ENCODE data around the gene ZNF547.

ZNF547 gene

GRCh38 chr19:57377498-57378146 lies 14.3 kb downstream of the ZNF547 start:
- H3K27me3 ChIP-seq (ENCODE audit: insufficient read depth, low read length, poor library complexity), result no peaks in the 10 kb centered on the region
- no peak for DNase-seq
- no peak overlapping the region for H3K9ac ChIP-seq (ENCODE audit: low read depth, low read length)
- no peak overlapping the region for H3K27ac ChIP-seq (ENCODE audit: low read length)
- no peak overlapping the region for H3K4me2 ChIP-seq (ENCODE audit: insufficient read depth, low read length)
- H3K4me3 ChIP-seq (ENCODE audit: low read depth in 1 of 2, low read length in 2 of 2), result no peak overlapping the region
- H3K79me2 ChIP-seq (ENCODE audit: insufficient read depth, low read length), result no peaks in the 10 kb centered on the region
- peaks cover 40% of the 10 kb centered on the region for H3K36me3 ChIP-seq (ENCODE audit: insufficient read depth, low read length)
- TF ChIP-seq EZH2 (IDR thresholded peaks at IDR 0.05; ENCODE audit: borderline replicate concordance, low read depth, low read length, severe bottlenecking) (no peak), CTCF (IDR thresholded peaks at IDR 0.05; ENCODE audit: borderline replicate concordance, extremely low read depth, low read length, poor library complexity, severe bottlenecking) (no peak)
- peaks cover 4% of the 10 kb centered on the region for H3K9me3 ChIP-seq (ENCODE audit: insufficient read depth, low read length, severe bottlenecking)
- no peak overlapping the region for H2AFZ ChIP-seq (ENCODE audit: low read depth, low read length)
- no peaks in the 10 kb centered on the region for H3K4me1 ChIP-seq (ENCODE audit: insufficient read depth, low read length)
- ATAC-seq (ENCODE audit: insufficient read depth, low read depth), result no peak
- H4K20me1 ChIP-seq (ENCODE audit: insufficient read depth, low read length), result no peaks in the 10 kb centered on the region

- Histone ChIP-seq H3K9ac (ENCODE audit: low read depth, low read length) (no peak overlapping the region), H3K9me3 (ENCODE audit: insufficient read depth, low read length, severe bottlenecking) (no peaks in the 10 kb centered on the region), H3K27me3 (ENCODE audit: insufficient read depth, low read length, poor library complexity) (no peaks in the 10 kb centered on the region), H3K4me1 (ENCODE audit: insufficient read depth, low read length) (no peaks in the 10 kb centered on the region), H4K20me1 (ENCODE audit: insufficient read depth, low read length) (no peaks in the 10 kb centered on the region), H2AFZ (ENCODE audit: low read depth, low read length) (no peak overlapping the region), H3K36me3 (ENCODE audit: insufficient read depth, low read length) (peaks cover 18% of the 10 kb centered on the region), H3K4me3 (ENCODE audit: low read depth in 1 of 2, low read length in 2 of 2) (no peak overlapping the region), H3K27ac (ENCODE audit: low read length) (no peak overlapping the region), H3K79me2 (ENCODE audit: insufficient read depth, low read length) (no peaks in the 10 kb centered on the region), H3K4me2 (ENCODE audit: insufficient read depth, low read length) (no peak overlapping the region)
- TF ChIP-seq CTCF (IDR thresholded peaks at IDR 0.05; ENCODE audit: borderline replicate concordance, extremely low read depth, low read length, poor library complexity, severe bottlenecking) (no peak), EZH2 (IDR thresholded peaks at IDR 0.05; ENCODE audit: borderline replicate concordance, low read depth, low read length, severe bottlenecking) (no peak)
- DNase-seq (no peak), ATAC-seq (ENCODE audit: insufficient read depth, low read depth) (no peak)
Observed at GRCh38 chr19:57380923-57381322, 17.6 kb downstream of the ZNF547 start.

- Histone ChIP-seq H3K9ac (ENCODE audit: low read depth, low read length) (no peak overlapping the region), H3K4me2 (ENCODE audit: insufficient read depth, low read length) (no peak overlapping the region), H3K4me1 (ENCODE audit: insufficient read depth, low read length) (no peaks in the 10 kb centered on the region), H3K36me3 (ENCODE audit: insufficient read depth, low read length) (peaks cover 5% of the 10 kb centered on the region; the same call in 1 of the 2 replicates), H2AFZ (ENCODE audit: low read depth, low read length) (no peak overlapping the region), H3K27ac (ENCODE audit: low read length) (no peak overlapping the region), H4K20me1 (ENCODE audit: insufficient read depth, low read length) (no peaks in the 10 kb centered on the region), H3K4me3 (ENCODE audit: low read depth in 1 of 2, low read length in 2 of 2) (no peak overlapping the region), H3K27me3 (ENCODE audit: insufficient read depth, low read length, poor library complexity) (no peaks in the 10 kb centered on the region), H3K9me3 (ENCODE audit: insufficient read depth, low read length, severe bottlenecking) (no peaks in the 10 kb centered on the region), H3K79me2 (ENCODE audit: insufficient read depth, low read length) (no peaks in the 10 kb centered on the region)
- TF ChIP-seq CTCF (IDR thresholded peaks at IDR 0.05; ENCODE audit: borderline replicate concordance, extremely low read depth, low read length, poor library complexity, severe bottlenecking), result no peak
- TF ChIP-seq EZH2 (IDR thresholded peaks at IDR 0.05; ENCODE audit: borderline replicate concordance, low read depth, low read length, severe bottlenecking), result no peak
- DNase-seq (no peak), ATAC-seq (ENCODE audit: insufficient read depth, low read depth) (no peak)
Observed at GRCh38 chr19:57382806-57383488, 19.6 kb downstream of the ZNF547 start.

Measured in DND-41 (cell line).